ENCODE results near the gene IRF7.

Gene IRF7

GRCh38 chr11:620201-620600 lies 4.5 kb upstream of the IRF7 start:
- Histone ChIP-seq H3K4me1 (ENCODE audit: low read length) (peaks cover 6% of the 10 kb centered on the region; the same call in 1 of the 2 replicates), H3K4me3 (ENCODE audit: low read length) (no peak overlapping the region), H3K9me3 (replicated peaks; ENCODE audit: insufficient read depth, low read length) (no peaks in the 10 kb centered on the region), H3K79me2 (ENCODE audit: low read length) (no peaks in the 10 kb centered on the region; the same call in 1 of the 2 replicates), H3K27me3 (replicated peaks; ENCODE audit: insufficient read depth, low read length) (no peaks in the 10 kb centered on the region), H3F3A (ENCODE audit: insufficient read depth, low read length) (peaks cover 8% of the 10 kb centered on the region), H2AFZ (ENCODE audit: low read length) (no peak overlapping the region), H3K36me3 (replicated peaks; ENCODE audit: insufficient read depth, low read length) (no peaks in the 10 kb centered on the region), H3K9me2 (replicated peaks; ENCODE audit: insufficient read depth, low read length) (no peaks in the 10 kb centered on the region), H4K20me1 (ENCODE audit: insufficient read depth, low read length) (no peaks in the 10 kb centered on the region), H3K27ac (ENCODE audit: low read length) (no peak overlapping the region), H3K9ac (ENCODE audit: low read length) (no peak overlapping the region), H3K4me2 (ENCODE audit: low read depth, low read length) (no peak overlapping the region)
- TF ChIP-seq CTCF (IDR thresholded peaks at IDR 0.05; ENCODE audit: low read length), result no peak
- TF ChIP-seq EZH2phosphoT487 (IDR thresholded peaks at IDR 0.05; ENCODE audit: low read length), result no peak
- TF ChIP-seq EZH2 (optimal IDR thresholded peaks at IDR 0.05; ENCODE audit: low read depth, low read length), result no peak
- DNase-seq, result no peak

DNA sequence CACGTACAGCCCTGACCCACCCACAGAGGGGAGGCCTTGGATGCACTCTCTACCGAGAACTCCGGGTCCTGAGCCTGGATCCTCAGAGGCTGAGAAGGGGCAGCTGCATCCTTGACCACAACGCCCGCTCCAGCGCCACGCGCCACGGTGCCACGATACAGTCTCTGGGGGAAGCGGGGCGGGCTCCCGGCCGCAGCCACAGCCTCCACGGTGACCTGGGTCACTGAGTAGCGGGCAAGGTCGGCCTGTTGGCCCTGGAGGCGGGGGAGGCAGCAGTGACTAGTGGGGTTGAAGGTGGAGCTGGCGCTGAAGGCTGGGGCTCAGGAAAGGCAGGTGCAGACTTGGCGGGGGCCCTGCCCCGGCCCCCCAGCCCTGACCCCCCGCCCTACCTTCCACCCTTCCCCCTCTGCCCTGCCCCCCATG lies 3.9 kb upstream of the IRF7 start:
- peaks cover 11% of the 10 kb centered on the region for H3F3A ChIP-seq (ENCODE audit: insufficient read depth, low read length)
- H3K27ac ChIP-seq (ENCODE audit: low read length), result no peak overlapping the region
- no peaks in the 10 kb centered on the region; the same call in 1 of the 2 replicates for H3K79me2 ChIP-seq (ENCODE audit: low read length)
- H3K4me2 ChIP-seq (ENCODE audit: low read depth, low read length), result no peak overlapping the region
- no peaks in the 10 kb centered on the region for H3K36me3 ChIP-seq (replicated peaks; ENCODE audit: insufficient read depth, low read length)
- H3K4me1 ChIP-seq (ENCODE audit: low read length), result peaks cover 11% of the 10 kb centered on the region; the same call in 1 of the 2 replicates
- no peak overlapping the region for H3K9ac ChIP-seq (ENCODE audit: low read length)
- H2AFZ ChIP-seq (ENCODE audit: low read length), result no peak overlapping the region
- no peak for DNase-seq
- no peaks in the 10 kb centered on the region for H4K20me1 ChIP-seq (ENCODE audit: insufficient read depth, low read length)
- H3K27me3 ChIP-seq (replicated peaks; ENCODE audit: insufficient read depth, low read length), result no peaks in the 10 kb centered on the region
- TF ChIP-seq EZH2phosphoT487 (IDR thresholded peaks at IDR 0.05; ENCODE audit: low read length), result no peak
- no peak for TF ChIP-seq EZH2 (optimal IDR thresholded peaks at IDR 0.05; ENCODE audit: low read depth, low read length)
- no peak for TF ChIP-seq CTCF (IDR thresholded peaks at IDR 0.05; ENCODE audit: low read length)
- H3K9me3 ChIP-seq (replicated peaks; ENCODE audit: insufficient read depth, low read length), result no peaks in the 10 kb centered on the region
- H3K9me2 ChIP-seq (replicated peaks; ENCODE audit: insufficient read depth, low read length), result no peaks in the 10 kb centered on the region
- no peak overlapping the region for H3K4me3 ChIP-seq (ENCODE audit: low read length)

DNA sequence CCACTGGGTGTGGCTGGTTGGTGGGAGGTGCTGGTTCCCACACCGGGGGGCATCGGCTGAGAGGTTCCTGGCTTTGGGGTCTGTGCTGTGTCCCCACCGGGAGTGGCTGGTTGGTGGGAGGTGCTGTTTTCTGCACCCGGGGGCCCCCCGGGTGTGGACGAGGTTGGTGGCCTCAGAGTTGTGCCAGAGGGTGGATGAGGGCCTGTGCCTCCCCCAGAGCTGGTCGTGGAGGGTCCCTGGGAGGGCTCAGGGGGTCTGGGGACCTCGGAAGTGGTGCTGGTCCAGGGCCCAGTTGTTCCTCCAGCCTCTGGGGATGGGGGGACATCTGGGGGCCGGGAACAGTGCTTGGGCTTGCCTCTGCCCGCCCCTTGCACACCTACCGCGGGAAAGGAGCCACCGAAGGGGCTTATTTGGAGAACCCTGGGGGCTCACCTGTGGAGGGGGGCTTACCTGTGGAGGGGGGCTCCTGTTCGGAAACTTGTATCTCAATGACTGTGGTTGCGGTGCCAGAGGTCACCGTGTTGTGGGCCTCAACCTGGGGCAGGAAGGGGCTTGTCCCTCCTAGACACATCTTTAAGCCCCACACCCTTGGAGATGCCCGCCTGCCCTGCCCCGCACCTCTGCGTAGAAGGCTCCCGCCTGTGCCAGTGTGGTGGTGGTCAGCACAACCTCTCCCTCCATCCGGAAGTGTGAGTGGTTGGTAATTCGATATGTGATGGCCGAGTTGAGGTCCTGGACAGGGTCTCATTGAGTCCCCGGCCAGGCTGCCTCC lies 3.3 kb upstream of the IRF7 start:
- Histone ChIP-seq H3F3A (ENCODE audit: insufficient read depth, low read length) (peaks cover 11% of the 10 kb centered on the region), H3K4me1 (ENCODE audit: low read length) (peaks cover 13% of the 10 kb centered on the region; the same call in 1 of the 2 replicates), H3K27ac (ENCODE audit: low read length) (no peak overlapping the region), H3K36me3 (replicated peaks; ENCODE audit: insufficient read depth, low read length) (no peaks in the 10 kb centered on the region), H4K20me1 (ENCODE audit: insufficient read depth, low read length) (no peaks in the 10 kb centered on the region), H2AFZ (ENCODE audit: low read length) (no peak overlapping the region), H3K9me2 (replicated peaks; ENCODE audit: insufficient read depth, low read length) (no peaks in the 10 kb centered on the region), H3K27me3 (replicated peaks; ENCODE audit: insufficient read depth, low read length) (no peaks in the 10 kb centered on the region), H3K4me3 (ENCODE audit: low read length) (no peak overlapping the region), H3K9me3 (replicated peaks; ENCODE audit: insufficient read depth, low read length) (no peaks in the 10 kb centered on the region), H3K4me2 (ENCODE audit: low read depth, low read length) (no peak overlapping the region), H3K9ac (ENCODE audit: low read length) (no peak overlapping the region), H3K79me2 (ENCODE audit: low read length) (no peaks in the 10 kb centered on the region; the same call in 1 of the 2 replicates)
- DNase-seq, result no peak
- TF ChIP-seq EZH2phosphoT487 (IDR thresholded peaks at IDR 0.05; ENCODE audit: low read length) (no peak), EZH2 (optimal IDR thresholded peaks at IDR 0.05; ENCODE audit: low read depth, low read length) (no peak), CTCF (IDR thresholded peaks at IDR 0.05; ENCODE audit: low read length) (no peak)
